NCI-H446 (cell line): ENCODE results near the gene STEAP2.

Experiments
- DNase-seq, 2 experiments: peaks; one replicate each; lab custom pipeline; 2025; lab: John Stamatoyannopoulos, UW

Gene STEAP2

DNA sequence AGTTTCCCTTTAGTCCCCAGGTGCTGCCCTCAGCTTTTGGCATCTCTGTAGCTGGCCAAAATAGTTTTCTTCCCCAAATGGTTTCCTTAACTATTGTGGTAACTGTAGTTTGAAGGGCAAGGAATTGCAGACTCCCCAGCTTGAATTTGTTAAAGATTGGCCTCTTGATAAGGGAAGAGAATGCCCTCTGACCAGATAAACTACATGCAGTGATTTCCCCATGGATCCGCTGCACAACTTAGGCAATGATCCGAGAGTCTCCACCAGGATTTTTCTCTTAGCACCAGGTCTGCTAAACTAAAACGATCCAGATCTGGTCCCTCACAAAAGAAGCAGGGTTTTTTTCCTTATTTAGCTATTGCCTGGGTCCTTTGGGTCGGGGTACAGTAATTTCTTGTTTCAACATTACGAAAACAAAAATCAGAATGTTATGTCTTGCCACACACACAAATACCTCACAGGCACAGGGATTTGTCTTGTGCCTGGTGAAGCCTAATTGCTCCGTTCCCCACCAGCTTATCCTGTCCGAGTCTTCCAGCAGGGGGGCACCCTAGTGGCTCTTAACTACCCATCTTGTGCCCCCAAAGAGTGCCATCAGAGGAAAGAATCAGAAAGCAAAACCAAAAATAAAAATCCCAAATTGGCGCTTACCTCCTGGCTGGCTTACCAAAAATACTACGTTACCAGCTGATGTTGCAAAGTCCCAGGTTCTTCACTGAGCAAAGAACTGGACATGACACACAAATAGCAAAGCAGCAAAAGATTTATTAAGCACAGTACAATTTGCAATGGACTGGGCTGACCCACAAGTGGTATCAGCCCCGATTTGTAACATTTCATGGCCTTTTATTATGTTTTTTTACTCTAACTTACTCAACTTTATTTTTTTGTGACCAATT is 16.4 kb upstream of the STEAP2 start:
- DNase-seq = no peak

DNA sequence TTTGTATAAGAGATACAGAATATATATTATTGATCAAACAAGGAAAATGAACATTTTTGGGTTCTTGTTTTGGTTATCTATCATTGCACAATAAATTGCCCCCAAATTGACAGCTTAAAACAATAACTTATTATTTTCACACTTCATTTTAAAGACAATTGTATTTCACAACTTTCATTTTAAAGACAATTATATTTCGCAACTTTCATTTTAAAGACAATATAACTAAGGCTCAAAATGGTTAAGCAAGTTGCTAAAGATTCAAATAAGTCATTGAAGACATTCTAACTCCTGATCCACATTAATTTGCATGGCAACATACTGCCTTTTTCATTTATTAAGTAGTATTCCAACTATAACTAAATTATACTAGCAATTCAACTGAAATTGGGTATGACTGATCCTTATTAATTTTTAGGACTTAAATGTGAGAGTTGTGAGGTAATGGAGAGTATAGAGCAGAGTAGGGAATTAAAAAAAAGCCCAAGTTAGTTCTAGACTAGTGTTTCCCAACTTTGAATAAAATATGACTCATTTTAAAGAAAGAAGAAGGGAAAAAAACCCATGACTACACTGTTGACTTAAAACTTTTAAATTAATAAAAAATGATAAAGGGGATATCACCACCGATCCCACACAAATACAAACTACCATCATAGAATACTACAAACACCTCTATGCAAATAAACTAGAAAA is 9.9 kb upstream of the STEAP2 start:
- no peak for DNase-seq

DNA sequence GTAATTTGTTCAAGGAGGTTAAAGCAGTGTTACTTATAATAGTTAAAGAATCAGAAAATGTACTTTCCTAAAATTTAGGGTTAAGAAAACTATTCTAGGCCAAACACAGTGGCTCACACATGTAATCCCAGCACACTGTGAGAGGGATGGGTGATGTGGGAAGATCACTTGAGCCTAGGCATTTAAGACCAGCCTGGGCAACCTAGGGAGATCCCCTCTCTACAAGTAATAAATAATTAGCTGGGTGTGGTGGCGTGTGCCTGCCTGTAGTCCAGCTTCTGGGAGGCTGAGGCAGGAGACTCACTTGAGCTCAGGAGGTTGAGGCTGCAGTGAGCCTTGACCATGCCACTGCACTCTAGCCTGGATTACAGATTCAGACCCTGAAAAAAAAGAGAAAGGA is 3.6 kb upstream of the STEAP2 start:
- DNase-seq = no peak

DNA sequence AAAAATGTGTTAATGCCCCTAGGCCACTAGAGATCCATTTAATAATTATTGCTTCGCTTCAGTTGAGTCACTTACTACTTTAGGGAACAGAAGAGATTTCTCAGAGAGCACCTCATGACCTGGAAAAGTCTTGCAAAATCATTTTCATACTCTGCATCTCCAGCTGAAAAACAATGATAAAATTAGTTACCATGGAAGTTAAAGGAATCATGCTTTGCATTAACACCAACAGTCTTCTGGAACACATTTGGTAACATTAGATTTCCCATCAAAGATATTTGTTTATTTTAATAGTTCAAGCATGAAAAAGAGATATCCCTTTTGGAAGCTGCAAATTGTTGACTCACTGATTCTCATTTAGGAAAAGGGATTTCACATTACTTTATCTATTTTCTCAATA is 1.8 kb upstream of the STEAP2 start:
- no peak for DNase-seq

DNA sequence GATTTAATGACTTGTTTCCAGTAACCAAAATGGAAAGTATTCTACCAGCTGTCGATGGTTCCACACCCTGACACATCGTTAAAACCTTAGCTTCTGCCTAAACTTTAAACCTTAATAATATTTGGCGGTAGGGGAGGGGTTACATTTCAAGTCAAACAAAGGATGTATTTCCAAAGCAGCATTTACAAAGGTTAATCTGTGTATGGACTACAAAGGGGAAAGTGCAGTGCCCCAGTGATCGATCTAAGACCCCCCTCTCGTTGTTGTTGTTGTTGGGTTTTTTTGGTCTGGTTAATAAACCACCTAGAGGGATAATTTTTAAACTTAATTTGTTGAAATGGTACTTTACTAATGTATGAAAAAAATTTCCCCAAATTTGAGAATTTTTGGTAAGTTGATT is 1.1 kb upstream of the STEAP2 start:
- DNase-seq = no peak

DNA sequence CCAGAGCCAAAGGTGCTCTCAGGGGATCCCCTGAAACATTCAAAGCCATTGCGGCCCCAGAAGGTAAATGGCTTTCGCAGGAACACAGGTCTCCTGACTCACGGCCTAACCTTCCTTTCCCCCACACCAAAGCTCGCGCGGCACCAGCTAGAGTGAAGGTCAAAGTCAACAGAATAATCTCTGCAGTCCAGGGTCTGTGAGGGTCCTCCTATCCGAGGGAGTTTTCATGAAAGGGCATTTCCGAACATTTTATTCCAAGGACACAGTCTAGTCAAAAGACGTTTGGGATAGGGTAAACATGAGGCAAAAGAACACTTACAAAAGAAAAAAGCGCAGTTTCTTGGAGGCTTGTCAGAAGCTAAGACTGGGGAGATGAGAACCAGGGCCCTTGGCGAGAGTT is 559 bp upstream of the STEAP2 start:
- no peak for DNase-seq

DNA sequence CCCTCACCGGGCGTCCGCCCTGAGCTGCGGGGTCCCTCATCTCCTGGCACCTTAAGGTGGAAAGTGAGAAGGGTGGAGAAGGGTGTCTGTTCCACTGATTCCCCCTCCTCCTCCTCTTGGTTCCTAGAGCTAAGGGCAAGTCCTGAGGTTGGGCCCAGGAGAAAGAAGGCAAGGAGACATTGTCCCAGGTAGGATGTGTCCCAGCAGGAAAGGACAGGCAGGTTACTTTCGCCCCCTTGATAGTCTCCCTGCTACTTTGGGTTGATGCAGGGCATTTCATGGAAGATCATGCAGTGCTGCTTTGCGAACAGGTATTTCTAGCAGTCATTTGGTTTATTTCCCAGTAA is 582 bp downstream of the STEAP2 start:
- DNase-seq = no peak

DNA sequence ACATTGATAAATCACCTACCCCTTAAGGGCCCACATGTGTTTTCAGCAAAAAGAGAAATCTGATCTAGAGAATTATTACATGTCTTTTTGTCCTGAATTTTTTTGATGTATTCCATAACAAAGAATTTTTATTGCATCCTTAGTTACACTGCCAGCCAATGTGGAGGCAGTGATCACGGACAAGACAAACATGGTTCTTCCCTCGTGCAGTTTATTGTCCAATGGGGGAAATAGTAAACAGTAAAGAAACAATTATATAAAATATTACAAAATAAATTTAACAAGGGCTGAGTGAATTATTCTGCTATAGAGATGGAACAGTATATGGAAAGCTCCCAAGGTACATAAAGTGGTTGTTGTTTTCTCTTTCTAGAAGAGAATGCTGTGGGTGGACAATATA is 2.0 kb downstream of the STEAP2 start:
- DNase-seq = no peak

DNA sequence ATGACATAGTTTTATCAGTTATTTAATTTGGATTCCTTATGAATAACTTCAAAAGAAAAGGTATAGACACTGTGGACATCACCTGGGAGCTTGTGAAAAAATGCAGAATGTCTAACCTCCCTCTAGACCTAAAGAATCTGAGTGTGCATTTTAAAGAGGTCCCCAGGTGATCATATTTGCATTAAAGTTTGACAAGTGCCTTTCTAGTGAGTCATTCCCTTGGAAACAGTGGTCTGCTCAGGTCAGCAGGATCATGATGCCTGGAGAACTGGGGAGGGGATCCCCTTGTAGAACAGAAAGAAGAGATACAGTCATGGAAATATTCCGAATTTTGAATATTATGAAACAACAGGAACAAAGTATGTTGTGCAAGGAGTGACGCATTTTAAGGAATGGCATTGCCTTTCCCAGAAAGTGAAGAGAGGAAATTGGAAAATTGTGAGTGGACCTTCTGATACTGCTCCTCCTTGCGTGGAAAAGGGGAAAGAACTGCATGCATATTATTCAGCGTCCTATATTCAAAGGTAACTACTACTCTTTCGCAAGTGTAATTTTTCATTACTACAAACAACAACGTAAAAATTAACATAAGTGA is 4.6 kb downstream of the STEAP2 start:
- DNase-seq = no peak

DNA sequence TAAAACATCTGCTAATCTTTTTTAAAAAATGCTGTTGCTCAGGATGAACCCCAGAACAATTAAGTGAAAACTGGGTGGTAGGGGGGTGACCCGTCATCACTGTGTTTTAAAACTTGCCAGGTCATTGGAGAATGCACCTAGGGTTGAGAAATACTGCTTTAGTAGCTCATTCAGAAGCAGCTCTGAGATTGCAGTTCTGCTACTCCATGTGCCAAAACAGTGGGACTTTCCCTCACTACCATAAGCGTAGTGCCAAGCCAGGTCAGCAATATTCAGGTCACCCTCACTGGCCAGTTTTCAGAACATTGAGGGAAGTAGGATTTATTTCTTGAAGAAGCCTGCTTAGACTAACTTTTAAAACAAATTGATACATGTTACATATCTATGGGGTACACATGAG is 5.2 kb downstream of the STEAP2 start:
- no peak for DNase-seq

DNA sequence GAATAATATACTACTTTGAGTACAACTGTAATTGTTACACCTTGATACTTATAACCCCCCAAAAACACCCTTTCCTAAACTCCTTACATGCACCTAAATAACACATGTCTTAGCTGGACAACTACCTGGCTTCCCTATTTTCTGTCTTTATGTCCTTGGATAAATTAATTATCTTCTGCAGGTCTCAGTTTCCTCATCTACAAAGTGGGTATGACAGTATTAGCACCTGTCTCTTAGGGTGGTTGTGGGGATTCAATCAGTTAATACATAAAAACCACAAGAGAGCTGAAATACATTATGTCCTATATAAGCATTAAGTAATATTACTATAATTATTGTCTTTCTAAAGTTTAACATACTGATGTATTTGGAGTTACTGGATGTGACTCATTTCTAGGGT is 10.8 kb downstream of the STEAP2 start:
- no peak for DNase-seq

DNA sequence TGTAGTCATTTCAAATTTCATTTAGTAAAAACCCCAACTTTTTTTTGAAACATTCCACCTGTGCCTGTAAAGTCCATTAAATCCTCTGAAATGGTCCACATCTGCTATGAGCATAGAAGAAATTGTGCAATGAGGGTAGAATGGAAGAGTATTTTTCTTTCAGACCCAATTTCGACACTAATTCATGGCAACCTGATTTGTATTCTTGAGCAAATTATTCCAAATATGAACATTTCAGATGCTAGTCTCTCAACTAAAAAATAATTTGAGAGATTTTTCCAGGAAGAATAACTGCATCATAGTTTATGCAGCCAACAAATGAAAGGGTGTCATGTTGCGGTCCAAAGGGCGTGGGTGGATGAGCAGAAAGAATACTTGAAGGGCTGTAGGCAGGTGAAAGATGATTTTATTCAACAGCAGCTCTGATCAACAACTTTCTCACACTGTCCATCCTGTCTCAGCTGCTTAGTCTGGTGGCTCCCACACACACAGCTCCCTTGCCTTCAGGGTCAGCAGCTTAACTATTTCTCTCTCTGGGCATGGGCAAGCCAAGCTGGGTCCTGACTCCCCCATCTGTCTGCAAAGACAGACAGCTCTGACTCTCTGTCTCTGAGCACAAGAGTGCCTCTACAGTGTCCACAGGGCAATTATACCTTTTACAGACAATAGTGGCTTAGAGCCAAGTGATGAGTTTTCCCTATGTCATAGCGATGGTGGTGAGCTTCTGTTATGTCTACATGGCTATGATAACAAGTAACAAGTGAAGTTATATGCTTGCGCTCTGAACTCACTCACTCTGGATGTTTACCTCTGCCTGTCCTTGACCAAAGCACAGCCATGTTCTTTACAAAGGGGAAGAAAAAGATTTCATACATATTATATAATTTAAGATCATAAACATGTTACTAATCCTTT is 11.5 kb downstream of the STEAP2 start:
- DNase-seq = no peak

DNA sequence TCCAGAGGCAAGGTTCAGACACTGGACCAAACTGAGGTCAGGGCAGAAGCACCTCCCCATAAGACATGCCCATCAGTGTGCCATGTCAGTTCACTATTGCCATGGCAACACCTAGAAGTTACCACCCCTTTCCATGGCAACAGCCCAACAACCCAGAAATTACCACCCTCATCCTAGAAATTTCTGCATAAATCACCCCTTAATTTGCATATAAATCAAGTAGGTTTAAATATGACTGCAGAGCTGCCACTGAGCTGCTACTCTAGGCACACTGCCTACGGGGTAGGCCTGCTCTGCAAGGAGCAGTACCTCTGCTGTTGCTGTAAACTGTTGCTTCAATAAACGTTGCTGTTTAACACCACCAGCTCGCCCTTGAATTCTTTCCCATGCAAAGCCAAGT is 12.7 kb downstream of the STEAP2 start:
- no peak for DNase-seq

DNA sequence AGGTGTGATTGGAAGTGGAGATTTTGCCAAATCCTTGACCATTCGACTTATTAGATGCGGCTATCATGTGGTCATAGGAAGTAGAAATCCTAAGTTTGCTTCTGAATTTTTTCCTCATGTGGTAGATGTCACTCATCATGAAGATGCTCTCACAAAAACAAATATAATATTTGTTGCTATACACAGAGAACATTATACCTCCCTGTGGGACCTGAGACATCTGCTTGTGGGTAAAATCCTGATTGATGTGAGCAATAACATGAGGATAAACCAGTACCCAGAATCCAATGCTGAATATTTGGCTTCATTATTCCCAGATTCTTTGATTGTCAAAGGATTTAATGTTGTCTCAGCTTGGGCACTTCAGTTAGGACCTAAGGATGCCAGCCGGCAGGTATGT is 13.6 kb downstream of the STEAP2 start:
- DNase-seq = no peak

DNA sequence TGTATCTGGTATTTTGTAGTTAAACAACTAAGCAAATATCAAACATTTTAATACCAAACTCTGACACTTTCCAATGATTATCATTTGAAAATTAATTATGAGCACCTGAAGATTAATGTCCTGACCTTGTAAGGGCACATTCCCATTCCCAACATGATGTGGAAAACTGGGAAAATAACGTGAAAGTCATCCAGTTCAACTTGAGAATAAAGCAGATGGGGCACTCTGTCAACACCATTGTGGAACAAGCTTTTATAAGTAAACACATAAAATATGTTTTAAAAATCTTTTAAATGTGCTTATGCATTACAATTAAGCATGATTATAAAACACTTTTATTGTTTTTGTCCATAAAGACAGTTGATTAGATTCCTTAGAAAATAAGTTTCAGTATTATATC is 14.1 kb downstream of the STEAP2 start:
- no peak for DNase-seq

DNA sequence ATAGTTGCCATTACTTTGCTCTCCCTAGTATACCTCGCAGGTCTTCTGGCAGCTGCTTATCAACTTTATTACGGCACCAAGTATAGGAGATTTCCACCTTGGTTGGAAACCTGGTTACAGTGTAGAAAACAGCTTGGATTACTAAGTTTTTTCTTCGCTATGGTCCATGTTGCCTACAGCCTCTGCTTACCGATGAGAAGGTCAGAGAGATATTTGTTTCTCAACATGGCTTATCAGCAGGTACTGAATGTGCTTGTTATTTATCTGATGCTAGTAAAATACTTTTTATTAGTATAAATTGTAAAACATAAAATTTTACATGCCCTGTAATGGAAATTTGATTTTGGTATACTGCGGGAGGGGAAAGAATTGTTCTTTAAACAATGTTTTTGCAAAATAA is 15.7 kb downstream of the STEAP2 start:
- no peak for DNase-seq

DNA sequence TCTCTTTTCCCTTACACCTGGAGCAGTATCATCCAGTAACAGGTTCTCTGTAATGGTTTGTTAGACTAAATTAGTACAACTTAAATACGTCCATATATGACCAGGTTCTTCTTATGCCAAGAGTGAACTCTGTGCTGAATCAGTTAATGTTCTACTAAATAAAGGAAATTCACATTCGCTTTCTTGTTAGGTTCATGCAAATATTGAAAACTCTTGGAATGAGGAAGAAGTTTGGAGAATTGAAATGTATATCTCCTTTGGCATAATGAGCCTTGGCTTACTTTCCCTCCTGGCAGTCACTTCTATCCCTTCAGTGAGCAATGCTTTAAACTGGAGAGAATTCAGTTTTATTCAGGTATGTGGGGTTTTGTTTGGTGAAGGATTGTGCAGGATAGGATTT is 18.1 kb downstream of the STEAP2 start:
- DNase-seq = no peak

DNA sequence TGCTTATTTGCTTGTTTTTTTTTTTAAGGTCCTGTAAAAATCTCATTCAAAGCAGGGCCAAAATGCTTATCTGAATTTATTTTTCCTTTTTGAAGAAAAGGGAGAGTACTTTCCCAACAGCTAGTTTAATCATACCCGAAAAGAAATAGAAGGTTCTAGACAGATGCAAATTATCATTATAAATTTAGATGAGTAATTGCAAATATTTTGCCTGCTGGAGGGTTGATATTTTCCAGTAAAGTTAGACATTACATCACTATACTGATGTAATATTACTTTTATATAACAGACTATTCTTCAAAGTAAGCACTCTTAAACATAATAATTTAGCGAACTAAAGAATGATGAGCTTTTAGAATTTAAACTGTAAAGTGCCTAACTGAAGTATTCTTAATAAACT is 19.3 kb downstream of the STEAP2 start:
- no peak for DNase-seq

DNA sequence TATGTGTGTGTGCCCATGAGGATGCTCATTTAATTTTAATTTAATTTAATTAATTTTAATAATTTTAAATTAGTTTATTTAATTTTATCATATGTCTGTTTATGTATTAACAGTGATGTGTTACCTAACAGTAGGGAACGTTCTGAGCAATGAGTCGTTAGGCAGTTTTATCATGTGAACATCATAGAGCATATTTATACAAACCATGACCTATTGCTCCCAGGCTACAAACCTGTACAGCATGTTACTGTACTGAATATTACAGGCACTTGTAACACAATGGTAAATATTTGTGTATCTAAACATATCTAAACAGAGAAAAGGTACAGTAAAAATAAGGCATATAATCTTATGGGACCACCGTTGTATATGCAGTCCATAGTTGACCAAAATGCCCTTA is 19.8 kb downstream of the STEAP2 start:
- DNase-seq = no peak

DNA sequence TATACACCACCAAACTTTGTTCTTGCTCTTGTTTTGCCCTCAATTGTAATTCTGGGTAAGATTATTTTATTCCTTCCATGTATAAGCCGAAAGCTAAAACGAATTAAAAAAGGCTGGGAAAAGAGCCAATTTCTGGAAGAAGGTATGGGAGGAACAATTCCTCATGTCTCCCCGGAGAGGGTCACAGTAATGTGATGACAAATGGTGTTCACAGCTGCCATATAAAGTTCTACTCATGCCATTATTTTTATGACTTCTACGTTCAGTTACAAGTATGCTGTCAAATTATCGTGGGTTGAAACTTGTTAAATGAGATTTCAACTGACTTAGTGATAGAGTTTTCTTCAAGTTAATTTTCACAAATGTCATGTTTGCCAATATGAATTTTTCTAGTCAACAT is 20.9 kb downstream of the STEAP2 start:
- no peak for DNase-seq

DNA sequence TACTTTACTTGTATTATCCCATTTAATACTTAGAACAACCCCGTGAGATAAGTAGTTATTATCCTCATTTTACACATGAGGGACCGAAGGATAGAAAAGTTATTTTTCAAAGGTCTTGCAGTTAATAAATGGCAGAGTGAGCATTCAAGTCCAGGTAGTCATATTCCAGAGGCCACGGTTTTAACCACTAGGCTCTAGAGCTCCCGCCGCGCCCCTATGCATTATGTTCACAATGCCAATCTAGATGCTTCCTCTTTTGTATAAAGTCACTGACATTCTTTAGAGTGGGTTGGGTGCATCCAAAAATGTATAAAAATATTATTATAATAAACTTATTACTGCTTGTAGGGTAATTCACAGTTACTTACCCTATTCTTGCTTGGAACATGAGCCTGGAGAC is 22.0 kb downstream of the STEAP2 start:
- no peak for DNase-seq

DNA sequence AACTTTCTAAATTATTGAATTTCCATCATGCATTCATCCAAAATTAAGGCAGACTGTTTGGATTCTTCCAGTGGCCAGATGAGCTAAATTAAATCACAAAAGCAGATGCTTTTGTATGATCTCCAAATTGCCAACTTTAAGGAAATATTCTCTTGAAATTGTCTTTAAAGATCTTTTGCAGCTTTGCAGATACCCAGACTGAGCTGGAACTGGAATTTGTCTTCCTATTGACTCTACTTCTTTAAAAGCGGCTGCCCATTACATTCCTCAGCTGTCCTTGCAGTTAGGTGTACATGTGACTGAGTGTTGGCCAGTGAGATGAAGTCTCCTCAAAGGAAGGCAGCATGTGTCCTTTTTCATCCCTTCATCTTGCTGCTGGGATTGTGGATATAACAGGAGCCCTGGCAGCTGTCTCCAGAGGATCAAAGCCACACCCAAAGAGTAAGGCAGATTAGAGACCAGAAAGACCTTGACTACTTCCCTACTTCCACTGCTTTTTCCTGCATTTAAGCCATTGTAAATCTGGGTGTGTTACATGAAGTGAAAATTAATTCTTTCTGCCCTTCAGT is 25.3 kb downstream of the STEAP2 start:
- DNase-seq = no peak
